Activated gamma-delta T cell treated with Interleukin-2 at 50 U/mL for 16 hours (primary cell): Measurements from ENCODE around the gene SRI.
A peak's percentile ranks its signal among the peaks of the same experiment; 100 is the strongest.
"Not testable (repeated sequence)": the region's sequence is repeated elsewhere in the genome, so short reads cannot be mapped to it uniquely, and the experiment has no call there.

Experiments used
- DNase-seq: peaks from one replicate; pipeline ENCODE4 v3.0.0-alpha.2; 2020

The SRI gene, protein sequence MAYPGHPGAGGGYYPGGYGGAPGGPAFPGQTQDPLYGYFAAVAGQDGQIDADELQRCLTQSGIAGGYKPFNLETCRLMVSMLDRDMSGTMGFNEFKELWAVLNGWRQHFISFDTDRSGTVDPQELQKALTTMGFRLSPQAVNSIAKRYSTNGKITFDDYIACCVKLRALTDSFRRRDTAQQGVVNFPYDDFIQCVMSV

DNA sequence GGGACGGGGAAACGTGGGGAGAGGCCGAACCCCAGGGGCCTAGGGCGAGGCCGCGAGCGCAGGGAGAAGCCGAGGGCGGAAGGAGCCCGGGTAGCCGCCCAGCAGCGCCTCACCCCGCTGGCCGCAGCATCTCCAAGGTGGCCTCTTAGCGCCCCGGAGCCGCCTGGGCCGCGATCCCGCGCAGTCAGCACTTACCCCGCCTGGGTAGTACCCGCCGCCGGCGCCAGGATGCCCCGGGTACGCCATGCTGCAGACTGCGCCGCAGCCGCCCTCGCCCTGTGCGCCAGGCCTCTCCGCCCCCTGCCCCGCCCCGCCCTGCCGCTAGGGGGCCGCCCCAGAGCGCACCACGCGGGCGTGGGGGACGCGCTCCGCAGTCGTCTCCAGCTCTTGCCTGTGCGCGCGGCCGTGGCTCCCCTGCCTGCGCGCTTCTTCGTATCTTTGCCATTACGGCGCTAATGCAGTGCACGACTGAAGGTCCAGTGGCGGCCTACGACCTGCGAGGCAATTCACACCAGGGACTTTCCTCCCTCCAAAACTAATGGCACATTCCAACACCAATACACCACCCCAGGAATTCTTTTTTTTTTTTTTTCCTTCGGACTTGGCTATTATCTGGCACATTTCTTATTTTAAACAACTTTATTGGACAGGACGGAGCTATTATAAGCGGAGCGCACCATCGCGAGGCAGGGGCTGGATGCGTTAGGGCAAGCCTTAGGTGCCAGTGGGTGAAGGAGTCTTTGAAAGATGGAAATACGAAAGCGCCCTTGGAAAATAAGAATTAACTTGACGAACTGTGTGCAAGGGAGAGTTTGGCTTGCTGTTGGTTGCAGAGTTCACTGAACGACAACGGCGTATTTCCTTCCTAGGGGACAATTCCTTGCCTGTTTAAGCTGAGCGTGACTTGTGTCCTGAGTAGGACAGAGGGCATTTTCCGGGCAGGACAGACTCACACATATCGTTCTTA, at the start of gene SRI:
Gene SRI (minus strand): TSS at position 258 of the 967 bp plus-strand sequence. CDS start 12 bp downstream, at position 246.
- peak; percentile 90 for DNase-seq

DNA sequence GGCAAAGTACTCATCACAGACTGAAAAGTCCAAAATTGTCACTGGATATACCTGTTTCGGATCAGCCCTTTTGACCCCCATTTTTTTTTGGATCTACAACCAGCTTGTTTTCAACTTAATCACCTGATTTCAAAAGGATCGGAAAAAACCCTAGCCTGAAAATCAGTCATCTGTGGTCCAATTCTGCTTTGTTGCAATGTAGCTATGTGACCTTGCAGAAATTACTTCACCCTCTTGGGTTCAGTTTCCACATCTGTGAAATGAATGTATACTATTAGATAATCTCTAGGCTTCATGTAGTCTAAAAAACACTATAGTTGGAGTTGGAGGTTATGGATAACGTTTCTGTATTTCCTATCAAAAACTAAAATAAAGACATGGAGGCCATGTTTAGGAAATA, 49.7 kb upstream of the SRI start:
- no peak for DNase-seq

DNA sequence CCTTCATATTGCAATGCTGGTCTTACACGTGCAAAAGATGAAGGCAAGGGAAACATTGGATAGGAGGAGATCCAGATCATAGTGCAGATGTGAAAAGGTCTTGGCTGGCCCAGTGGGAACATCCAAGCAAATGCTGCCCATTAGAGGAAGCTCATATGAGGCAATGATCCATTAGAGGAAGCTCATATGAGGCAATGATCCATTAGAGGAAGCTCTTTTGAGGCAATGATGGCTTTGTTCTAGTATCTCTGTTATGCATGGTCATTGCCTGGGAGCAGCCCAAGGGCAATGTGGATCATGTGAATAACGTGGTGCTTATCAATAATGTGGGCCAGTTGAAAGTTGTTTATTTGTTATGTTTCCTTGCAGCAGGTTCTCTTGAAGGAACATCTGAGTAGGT, 49.0 kb upstream of the SRI start:
- DNase-seq: no peak

DNA sequence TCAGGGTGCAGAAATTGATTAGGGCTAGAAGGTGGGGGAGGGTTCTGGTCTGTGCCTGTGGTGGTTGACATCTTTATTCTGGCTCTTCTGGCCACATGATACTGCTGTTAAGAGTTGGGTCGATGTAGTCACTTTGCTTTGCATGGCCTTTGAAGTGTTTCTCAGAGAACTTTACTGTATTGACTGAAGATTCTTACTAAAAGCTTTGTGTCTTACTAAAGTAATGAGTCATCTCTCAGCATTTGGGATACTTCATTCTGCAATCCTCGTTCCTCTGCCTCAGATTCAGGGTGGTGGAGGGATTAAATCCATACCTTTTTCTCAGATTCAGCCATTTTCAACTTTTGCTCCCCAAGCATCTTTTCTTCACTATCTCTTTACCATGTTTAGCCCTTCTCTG, 48.2 kb upstream of the SRI start:
- DNase-seq: no peak

DNA sequence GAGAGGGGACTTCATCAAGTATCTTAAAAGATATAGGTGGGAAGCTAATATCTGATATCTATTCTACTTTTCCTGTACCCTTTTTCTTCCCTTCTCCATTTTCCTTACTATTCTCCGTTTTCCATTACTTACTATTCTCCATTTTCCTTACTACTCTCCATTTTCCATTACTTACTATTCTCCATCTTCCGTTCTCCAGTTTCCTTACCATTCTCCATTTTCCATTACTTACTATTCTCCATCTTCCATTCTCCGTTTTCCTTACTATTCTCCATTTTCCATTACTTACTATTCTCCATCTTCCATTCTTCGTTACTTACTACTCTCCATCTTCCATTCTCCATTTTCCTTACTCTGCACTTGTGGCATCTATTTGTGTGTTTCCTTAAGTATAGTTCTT, 47.6 kb upstream of the SRI start:
- no peak for DNase-seq

DNA sequence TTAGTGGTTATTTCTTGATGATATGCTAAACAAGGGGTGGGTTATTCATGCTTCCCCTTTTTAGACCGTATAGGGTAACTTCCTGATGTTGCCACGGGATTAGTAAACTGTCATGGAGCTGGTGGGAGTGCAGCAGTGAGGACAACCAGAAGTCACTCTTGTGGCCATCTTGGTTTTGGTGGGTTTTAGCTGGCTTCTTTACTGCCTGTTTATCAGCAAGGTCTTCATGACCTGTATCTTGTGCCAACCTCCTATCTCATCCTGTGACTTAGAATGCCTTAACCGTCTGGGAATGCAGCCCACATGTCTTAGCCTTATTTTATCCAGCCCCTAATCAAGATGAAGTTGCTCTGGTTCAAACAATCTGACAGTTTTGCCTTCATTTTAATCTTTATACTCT, 45.1 kb upstream of the SRI start:
- not testable (repeated sequence) for DNase-seq

DNA sequence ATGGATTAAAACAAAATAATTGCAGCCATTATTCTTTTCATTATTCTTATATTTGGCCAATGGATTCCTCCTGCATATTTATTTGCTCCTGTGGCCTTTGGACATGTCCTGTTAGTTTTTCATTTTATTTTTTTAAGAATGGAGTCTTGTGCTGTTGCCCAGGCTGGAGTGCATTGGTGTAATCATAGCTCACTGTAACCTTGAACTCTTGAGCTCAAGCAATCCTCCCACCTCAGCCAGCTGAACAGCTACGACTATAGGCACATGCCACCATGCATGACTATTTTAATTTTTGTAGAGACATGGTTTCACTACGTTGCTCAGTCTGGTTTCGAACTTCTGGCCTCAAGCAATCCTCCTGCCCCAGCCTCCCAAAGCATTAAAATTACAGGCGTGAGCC, 42.7 kb upstream of the SRI start:
- no peak for DNase-seq

DNA sequence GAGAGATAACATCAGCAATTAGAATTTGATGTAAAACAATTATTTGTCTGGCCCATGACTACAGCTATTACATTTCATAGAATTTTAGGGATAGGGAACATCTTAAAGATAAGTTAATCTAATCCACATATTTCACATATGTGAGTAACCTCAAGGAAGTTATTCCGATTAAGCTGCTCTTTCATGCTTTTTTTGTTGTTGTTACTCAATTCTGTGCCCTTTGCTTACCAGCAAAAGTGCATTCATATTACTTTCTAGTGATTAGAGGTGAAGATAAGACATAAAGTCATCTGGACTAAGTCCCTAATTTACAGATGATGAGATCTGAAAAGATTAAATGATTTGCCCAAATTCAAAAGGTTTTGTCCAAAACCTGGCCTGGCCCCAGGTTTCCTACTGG, 40.9 kb upstream of the SRI start:
- DNase-seq: no peak

DNA sequence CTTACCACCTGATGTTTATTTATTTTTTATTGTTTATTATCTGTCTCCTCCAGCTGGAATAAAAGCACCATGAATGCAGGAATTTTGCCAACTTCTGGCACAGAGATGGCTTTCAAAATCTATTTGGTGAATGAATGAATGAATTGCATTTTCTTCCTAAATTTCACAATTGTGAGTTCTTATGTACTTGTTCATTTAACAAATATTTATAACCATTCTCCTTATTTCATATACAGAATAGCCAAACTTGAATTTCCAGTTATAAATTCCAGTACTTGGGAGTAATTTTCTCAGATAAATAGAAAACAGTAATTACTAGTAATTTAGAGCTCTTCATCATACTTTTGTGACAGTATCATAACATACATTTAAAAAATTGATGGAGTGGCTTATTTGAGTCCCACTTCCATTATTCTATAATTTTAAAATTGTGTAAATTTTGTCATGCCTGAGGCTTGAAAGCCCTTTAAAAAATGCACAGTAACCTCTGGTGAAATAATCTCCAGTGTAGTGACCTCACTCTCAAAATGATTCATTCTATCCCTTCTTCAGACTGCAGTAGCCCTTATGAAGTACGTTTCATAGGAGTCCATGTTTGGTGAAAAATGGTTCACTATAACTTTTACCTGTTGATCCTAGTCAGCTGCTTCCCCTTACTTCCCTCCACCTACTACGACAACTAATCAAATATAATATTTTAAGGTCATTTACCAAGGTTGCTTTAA, 40.0 kb upstream of the SRI start:
- DNase-seq: no peak

DNA sequence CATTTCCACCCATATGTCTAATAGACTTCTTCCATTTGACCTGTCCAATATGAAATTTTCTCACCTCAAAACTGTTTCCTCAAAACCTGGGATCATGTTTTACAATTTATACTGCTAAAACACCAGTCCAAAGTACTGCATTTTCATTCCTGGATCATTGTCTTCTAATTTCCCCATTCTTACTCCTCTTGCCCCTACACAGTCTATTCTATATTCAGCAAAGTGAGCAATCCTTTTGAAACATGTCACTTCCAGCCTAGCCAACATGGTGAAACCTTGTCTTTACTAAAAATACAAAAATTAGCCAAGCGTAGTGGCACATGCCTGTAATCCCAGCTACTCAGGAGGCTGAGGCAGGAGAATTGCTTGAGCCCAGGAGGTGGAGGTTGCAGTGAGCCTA, 38.5 kb upstream of the SRI start:
- not testable (repeated sequence) for DNase-seq

DNA sequence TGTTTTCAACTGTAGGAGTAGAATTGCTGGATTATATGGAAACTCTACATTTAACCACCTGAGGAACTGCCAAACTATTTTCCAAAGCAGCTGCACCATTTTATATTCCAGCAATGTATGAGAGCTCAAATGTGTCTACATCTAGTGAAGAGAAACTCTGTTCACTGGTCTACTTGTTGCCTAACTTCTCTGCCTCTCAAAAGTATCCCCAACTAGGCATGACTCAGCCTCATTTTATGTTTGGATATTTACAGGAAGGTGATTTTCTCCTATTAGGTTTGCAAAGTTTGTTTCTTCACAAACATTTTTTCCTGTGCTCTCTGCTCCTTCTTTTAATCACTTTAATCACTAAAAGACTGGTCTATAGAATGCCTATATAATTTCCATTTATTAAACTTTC, 37.1 kb upstream of the SRI start:
- DNase-seq: no peak

DNA sequence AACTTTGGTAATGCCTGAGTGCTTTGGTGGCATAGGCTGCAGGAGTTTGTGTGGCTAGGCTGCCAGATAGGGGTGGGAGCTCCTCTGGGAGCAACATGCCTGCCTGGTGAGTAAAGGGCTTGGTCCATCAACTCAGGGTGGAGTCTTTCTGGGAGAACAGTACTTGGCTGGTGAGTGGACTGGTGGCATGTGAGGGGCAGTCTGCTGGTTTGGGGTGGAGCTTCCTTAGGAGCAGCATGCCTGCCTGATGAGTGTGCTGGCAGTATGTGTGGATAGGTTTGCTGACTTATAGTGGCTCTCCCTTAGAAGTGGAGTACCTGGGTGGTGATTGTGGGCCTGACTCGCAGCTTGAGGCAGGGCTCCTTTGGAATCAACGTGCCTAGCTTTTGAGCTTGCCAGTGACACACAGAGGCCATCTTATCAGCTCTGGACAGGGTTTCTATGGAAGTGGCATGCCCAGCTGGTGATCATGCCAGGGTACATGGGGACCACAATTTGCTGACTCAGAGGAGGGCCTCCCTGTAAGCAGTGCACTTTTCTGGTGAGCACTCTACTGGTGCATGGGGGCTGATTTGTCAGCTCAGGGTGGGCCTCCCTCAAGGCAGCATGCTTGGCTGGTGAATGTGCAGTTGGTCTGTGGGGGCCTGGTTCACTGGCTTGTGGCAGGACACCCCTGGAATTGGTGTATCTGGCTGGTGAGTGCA, 35.0 kb upstream of the SRI start:
- no peak for DNase-seq

DNA sequence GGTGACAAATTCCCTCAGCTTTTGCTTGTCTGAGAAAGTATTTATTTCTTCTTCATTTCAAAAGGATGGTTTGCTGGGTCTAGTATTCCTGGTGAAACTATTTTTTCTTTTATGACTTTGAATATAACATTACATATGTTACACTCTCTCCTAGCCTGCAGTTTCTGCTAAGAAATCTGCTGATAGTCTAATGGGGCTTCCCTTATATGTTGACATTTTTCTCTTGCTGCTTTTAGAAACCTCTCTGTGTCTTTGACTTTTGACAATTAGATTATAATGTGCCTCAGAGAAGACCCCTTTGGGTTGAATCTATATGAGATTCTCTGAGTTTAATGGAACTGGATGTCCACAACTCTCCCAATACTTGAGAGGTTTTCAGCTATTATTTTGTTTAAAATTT, 33.8 kb upstream of the SRI start:
- DNase-seq: no peak

DNA sequence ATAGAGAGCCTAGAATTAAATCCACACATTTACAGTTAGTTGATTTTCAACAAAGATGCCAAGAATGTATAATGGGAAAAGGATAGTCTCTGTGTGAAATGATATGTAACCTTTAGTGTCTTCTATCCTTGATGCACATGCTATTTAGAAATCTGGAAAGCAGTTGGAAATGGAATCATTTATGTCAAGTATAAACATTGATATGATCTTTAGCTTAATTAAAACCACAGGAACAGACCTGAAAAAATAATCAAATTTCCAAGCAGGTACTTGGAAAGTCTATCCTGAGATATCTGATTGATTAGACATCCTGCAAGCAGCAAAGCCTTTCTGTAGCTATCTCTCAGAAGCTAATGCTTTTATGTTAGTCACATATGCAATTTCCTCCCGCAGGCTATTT, 24.4 kb upstream of the SRI start:
- DNase-seq: no peak

DNA sequence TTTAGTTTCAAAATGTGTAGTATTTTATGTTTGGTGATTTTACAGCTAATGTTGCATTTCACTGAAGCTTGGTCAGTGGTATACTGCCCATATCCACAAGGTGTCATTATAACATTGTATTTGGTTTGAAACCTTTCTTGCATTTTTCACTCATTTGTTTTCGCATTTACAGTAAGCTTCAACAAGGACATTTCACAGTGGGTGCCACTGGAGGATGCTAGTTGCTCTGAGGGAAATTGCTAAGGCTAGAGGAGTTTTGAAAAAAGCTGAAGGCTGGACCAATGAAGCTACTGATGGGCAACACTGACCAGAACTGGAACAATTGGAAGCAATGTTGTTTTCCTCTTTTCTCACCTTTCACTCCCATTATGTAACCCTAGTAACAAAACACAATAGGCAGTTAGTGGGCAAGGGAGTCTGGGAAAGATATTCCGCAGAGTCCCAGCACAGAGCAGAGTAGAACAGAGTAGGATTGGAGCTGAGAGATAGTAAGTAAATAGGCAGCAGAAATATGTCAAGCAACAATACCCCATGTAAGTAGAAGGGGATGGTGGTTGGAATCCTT, 23.6 kb upstream of the SRI start:
- no peak for DNase-seq

DNA sequence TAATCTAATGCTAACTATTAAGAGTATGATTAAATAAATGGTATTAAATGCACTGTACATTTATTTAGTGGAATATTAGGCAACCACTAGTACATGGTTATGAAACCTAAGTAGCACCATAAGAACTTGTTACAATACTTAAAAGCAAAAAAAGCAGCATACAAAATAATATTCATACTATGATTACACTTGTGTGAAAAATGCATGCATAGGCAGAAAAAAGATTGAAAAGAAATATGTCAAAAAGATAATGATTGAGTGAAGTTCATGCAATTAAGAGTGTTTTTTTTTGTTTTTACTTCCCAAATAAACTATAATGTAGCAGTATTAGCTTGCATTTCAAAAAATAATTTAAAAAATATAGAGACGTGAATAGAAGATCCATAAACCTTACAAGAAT, 20.0 kb upstream of the SRI start:
- DNase-seq: no peak

DNA sequence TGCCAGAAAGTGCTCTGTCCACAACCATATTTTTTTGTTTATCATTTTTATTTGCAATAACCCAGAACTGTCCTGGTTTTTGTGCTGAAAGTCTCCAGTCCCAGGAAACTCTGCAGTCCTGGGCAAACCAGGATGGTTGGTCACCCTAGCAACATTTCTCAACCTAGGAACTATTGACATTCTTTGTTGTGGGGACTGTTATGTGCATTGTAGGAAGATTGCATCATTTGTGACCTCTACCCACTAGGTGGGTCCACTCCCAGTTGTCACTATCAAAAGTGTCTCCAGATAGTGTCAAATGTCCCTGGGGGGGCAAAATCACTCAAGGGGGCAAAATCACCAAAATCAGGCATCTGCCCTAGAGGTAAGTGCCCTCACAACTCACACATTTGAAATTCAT, 14.0 kb upstream of the SRI start:
- DNase-seq: no peak

DNA sequence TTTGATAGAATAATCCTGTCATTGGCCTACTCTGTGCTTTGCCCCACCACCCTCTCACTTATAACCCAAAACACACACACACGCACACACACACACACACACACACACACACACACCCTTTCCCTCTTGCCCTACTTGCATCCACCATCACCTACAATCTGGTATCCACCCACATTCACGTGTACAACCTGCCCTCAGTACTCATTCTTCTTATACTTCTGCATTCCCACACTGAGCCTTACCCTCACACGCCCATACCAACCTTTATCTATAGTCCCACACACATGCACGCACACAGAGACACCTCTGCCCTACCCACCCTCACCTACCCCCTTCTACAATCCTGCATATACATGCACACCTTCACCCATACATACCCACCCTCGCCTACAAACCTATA, 10.8 kb upstream of the SRI start:
- no peak for DNase-seq

DNA sequence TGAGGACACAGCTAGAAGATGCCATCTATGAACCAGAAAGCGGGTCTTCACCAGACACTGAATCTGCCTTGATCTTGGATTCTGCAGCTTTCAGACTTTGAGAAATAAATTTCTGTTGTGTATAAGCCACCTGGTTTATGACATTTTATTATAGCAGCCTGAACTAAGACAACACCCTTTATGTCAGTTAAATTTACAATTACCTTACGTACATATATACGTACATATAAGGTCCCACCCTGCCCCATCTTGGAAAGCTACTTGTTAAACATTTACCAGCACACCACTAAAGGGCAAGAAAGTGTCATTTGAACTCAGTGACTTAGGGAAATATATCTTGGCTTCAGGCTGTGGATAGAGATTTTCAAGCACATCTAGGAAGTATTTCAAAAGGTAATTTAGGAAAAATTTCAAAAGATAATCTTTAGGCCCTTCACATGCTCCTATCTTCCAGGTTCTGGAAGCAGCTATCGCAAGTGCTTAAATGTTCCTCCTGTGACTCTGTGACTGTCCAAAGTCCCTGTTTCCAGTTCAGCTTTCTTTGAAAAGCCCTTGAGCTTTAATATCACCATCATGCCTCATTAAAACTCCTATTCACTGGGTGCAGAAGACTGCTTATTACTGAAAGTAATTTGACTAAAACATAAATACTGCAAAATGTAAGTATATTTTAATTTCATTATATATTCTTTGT, 9.6 kb upstream of the SRI start:
- DNase-seq: no peak

DNA sequence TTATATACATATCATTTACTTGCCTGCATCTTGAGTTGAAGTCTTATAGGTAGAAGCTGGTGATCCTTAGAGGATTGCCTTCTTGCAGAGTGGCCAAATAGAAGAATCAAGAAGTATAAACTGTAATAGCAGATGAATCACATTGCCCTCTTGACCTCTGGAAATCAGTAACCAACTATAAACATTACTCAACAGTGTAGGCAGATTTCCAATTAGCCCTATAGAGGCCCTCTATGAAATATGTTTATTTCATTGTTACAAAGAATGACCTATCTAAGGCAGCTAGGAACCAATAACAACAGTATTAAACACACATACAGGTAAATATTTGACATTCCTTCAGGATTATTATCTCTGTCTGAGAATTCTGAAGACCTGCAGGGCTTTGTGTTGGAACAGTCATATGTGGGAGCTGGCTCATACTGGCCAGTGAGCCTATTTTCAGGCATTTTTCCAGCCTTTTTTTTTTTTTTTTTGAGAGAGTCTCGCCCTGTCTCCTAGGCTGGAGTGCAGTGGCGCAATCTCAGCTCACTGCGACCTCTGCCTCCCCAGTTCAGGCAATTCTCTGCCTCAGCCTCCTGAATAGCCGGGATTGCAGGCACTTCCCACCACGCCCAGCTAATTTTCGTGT, 7.2 kb upstream of the SRI start:
- no peak for DNase-seq

DNA sequence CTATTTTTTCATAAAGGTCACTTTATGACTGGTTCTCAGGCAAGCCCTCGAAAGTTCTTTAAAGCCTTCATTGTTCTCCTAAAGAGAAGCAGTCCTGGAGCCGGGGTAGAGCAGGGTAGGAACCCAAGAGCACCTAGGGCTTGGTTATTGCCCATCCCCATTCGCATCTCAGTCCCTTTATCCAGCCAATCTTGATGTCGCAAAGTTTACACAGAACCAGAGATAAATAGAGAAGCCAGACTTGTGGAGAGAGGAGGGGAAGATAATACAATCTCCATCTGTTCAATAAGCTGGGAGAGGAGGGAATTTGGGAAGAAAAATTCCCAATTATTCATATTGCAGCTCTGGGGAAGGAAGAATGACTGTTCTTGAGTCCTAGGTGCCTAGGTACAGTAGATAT, 6.4 kb upstream of the SRI start:
- DNase-seq: no peak
